ENCODE data around the gene ZRANB3.

GRCh38 chr2:135163306-135163705 lies 367.7 kb downstream of the ZRANB3 start:
- TF ChIP-seq, protein P1, sequence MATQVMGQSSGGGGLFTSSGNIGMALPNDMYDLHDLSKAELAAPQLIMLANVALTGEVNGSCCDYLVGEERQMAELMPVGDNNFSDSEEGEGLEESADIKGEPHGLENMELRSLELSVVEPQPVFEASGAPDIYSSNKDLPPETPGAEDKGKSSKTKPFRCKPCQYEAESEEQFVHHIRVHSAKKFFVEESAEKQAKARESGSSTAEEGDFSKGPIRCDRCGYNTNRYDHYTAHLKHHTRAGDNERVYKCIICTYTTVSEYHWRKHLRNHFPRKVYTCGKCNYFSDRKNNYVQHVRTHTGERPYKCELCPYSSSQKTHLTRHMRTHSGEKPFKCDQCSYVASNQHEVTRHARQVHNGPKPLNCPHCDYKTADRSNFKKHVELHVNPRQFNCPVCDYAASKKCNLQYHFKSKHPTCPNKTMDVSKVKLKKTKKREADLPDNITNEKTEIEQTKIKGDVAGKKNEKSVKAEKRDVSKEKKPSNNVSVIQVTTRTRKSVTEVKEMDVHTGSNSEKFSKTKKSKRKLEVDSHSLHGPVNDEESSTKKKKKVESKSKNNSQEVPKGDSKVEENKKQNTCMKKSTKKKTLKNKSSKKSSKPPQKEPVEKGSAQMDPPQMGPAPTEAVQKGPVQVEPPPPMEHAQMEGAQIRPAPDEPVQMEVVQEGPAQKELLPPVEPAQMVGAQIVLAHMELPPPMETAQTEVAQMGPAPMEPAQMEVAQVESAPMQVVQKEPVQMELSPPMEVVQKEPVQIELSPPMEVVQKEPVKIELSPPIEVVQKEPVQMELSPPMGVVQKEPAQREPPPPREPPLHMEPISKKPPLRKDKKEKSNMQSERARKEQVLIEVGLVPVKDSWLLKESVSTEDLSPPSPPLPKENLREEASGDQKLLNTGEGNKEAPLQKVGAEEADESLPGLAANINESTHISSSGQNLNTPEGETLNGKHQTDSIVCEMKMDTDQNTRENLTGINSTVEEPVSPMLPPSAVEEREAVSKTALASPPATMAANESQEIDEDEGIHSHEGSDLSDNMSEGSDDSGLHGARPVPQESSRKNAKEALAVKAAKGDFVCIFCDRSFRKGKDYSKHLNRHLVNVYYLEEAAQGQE (IDR thresholded peaks at IDR 0.05; ENCODE audit: insufficient read depth in 1 of 2, low read depth in 2 of 2, low read length in 2 of 2), result no peak
- TF ChIP-seq TAF1 (IDR thresholded peaks at IDR 0.05; ENCODE audit: borderline replicate concordance, insufficient read depth, low read length) (no peak), POLR2AphosphoS5 (IDR thresholded peaks at IDR 0.05; ENCODE audit: low read depth, low read length) (no peak), SIN3A (IDR thresholded peaks at IDR 0.05; ENCODE audit: borderline replicate concordance, insufficient read depth, low read length) (no peak), FOXP2 (optimal IDR thresholded peaks at IDR 0.05; ENCODE audit: borderline replicate concordance, extremely low read depth, extremely low read length, insufficient read depth) (no peak)

All from PFSK-1 (cell line).